ENCODE data around the gene ODAD4.

ODAD4 gene

GRCh38 chr17:41905172-41905571 is 25.2 kb upstream of the ODAD4 start:
- DNase-seq (ENCODE audit: extremely low read depth, low read depth): no peak
- H3K4me3 ChIP-seq (replicated peaks; ENCODE audit: low read depth, low read length): no peak overlapping the region
- TF ChIP-seq, protein P1, sequence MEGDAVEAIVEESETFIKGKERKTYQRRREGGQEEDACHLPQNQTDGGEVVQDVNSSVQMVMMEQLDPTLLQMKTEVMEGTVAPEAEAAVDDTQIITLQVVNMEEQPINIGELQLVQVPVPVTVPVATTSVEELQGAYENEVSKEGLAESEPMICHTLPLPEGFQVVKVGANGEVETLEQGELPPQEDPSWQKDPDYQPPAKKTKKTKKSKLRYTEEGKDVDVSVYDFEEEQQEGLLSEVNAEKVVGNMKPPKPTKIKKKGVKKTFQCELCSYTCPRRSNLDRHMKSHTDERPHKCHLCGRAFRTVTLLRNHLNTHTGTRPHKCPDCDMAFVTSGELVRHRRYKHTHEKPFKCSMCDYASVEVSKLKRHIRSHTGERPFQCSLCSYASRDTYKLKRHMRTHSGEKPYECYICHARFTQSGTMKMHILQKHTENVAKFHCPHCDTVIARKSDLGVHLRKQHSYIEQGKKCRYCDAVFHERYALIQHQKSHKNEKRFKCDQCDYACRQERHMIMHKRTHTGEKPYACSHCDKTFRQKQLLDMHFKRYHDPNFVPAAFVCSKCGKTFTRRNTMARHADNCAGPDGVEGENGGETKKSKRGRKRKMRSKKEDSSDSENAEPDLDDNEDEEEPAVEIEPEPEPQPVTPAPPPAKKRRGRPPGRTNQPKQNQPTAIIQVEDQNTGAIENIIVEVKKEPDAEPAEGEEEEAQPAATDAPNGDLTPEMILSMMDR (IDR thresholded peaks at IDR 0.05; ENCODE audit: low read depth, low read length, missing control alignments): no peak

- no peak for DNase-seq (ENCODE audit: extremely low read depth, low read depth)
- TF ChIP-seq, protein P1 (IDR thresholded peaks at IDR 0.05; ENCODE audit: low read depth, low read length, missing control alignments): no peak
- no peak overlapping the region for H3K4me3 ChIP-seq (replicated peaks; ENCODE audit: low read depth, low read length)
Measured at GRCh38 chr17:41906465-41907184, 23.8 kb upstream of the ODAD4 start.

- DNase-seq (ENCODE audit: extremely low read depth, low read depth): peak; percentile 59
- TF ChIP-seq, protein P1 (IDR thresholded peaks at IDR 0.05; ENCODE audit: low read depth, low read length, missing control alignments): no peak
- no peak overlapping the region for H3K4me3 ChIP-seq (replicated peaks; ENCODE audit: low read depth, low read length)
Measured at GRCh38 chr17:41907185-41907556, 23.2 kb upstream of the ODAD4 start.

DNA sequence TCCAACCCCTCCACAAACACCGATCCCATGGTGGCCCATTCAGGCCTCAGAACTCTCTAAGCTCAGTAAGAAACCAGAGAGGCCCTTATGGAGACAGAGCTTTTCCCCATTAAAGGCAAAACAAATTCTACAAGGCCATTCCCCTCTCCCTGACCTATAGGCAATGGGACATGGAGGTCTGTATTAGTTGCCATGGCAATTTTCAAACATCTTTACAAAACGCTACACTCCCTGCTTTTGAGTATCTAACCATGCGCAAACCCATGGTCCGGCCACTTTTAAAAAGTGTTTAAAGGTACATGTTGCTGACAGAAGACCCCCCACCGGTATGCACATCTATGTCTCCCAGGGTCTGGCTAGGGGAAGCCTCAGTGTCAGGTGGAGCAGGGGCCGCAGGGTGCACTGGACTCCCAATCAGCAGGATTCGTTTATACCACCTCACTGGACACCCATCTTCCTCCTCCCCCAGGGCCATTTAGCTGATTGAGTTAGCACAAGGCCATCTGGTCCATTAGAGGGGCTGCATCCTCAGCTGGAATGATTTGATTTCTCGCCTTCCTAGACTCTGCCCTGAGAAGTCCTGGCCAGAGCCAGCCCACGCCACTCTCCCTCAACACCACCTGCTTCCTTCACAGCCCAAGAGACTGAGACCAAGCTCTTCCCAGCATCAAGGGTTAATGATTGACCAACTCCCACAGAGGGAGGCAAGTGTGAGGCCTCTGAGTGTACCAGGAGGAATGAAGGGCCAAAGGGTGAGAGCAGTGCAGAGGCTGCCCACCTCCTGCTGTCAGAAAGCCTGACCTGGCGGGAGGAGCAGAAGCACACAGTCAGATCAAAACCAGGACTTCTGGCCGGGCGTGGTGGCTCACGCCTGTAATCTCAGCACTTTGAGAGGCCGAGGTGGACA is 22.5 kb upstream of the ODAD4 start:
- TF ChIP-seq, protein P1 (IDR thresholded peaks at IDR 0.05; ENCODE audit: low read depth, low read length, missing control alignments): no peak
- no peak overlapping the region for H3K4me3 ChIP-seq (replicated peaks; ENCODE audit: low read depth, low read length)
- no peak for DNase-seq (ENCODE audit: extremely low read depth, low read depth)

- no peak for DNase-seq (ENCODE audit: extremely low read depth, low read depth)
- no peak overlapping the region for H3K4me3 ChIP-seq (replicated peaks; ENCODE audit: low read depth, low read length)
- TF ChIP-seq, protein P1 (IDR thresholded peaks at IDR 0.05; ENCODE audit: low read depth, low read length, missing control alignments): no peak
Measured at GRCh38 chr17:41909088-41909487, 21.3 kb upstream of the ODAD4 start.

GRCh38 chr17:41910701-41911391 is 19.6 kb upstream of the ODAD4 start:
- DNase-seq (ENCODE audit: extremely low read depth, low read depth): peak; percentile 71
- TF ChIP-seq, protein P1 (IDR thresholded peaks at IDR 0.05; ENCODE audit: low read depth, low read length, missing control alignments): no peak
- no peak overlapping the region for H3K4me3 ChIP-seq (replicated peaks; ENCODE audit: low read depth, low read length)

Data from HFF-Myc (cell line).